GM19455 (cell line): ENCODE measurements around the gene VWA8.
"Not testable (repeated sequence)": the region's sequence is repeated elsewhere in the genome, so short reads cannot be mapped to it uniquely, and the experiment has no call there.

Experiments
- ATAC-seq: cut with Tn5 transposase; IDR thresholded peaks from one replicate; pipeline ENCODE4 v1.9.1; 2021; ENCODE audit not compliant: unreplicated experiment

Gene VWA8

DNA sequence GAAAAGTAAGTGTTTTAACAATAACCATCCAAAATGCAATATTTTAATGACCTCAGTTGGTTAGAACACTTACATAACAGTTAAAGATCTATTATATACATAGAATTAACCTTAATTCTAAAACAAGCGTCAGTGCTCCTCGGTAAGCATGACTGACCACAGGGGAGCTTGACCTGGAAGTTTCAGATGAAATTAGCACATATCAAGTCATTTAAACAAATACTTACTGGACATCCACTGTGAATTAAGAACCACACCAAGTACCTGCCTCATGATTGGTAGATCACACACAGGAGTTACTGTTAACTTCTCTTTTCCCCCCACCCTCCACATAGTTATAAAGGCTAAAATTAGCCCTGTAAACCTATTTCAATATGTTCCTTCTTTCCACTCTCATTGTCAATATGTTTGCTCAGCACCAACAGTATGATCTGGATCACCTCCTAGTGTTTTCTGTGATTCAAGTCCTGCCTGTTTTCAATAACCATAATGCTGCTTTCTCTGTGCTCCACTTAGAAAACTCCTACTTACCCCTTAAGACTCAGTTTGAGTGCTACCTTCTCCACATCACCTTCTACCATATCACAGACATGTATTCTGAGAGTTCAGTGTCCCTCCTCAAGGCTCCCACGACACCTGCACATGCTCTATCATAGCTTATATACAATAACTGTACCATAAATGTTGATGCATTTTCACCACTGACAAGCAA, 209.0 kb downstream of the VWA8 start:
- ATAC-seq, result no peak

DNA sequence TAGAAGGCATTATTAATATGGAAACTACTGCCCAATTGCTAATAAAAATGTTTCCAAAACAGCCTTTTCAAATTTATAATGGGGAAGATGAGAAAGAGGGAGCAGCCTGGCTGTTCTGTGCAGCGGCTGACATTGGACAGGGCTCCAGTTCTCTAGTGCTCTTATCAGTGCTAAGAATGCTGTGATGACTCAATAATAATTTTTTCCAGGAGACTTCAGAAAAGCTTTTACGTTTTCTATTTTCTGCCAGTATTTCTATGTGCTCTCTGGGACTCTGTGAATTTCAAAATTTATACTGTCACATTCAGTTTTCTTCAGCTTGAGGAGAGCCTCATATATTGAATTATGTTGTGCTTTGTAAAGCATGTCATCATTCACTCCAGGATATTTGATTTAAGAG, 209.6 kb downstream of the VWA8 start:
- no peak for ATAC-seq

GRCh38 chr13:41746259-41746658, 214.7 kb downstream of the VWA8 start:
- no peak for ATAC-seq

- not testable (repeated sequence) for ATAC-seq
Measured at GRCh38 chr13:41745496-41745895, 215.4 kb downstream of the VWA8 start.

GRCh38 chr13:41742917-41743552, 217.9 kb downstream of the VWA8 start:
- no peak for ATAC-seq

- ATAC-seq, result no peak
Measured at GRCh38 chr13:41740479-41740878, 220.4 kb downstream of the VWA8 start.

GRCh38 chr13:41722684-41723535, 238.0 kb downstream of the VWA8 start:
- ATAC-seq, result no peak

DNA sequence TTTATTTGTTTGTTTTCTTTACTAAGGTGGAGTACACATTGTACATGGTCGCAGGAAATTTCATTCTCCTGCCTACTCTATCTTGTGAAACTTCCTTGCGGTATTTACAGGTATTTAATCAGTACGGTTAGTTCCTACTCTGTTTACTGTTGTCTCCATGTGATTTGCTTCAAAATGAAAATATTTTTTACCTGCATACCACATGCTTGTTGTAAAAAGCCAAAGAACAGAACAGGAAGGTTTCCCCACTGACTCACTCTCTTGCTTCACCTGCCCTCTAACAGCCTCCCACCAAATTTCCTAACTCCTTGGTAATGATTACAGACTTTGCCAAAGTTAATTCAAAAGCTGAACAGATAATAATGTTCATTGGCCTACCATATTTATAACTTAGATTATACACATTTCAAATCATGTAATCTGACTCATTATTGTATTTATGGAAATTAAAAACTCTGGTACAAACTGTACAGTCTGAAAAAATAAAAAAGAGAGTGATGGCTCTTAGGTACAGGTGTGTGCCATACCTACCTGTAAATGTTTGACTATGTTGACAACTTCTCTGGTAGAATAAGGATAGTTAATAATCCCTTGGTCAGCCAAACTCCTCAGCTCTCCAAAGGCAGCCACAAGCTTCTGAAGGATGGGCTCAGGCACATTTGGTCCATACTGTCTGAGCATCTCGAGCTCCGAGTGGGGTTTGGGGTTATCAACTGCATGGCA, 239.9 kb downstream of the VWA8 start:
- no peak for ATAC-seq

GRCh38 chr13:41716236-41716635, 244.7 kb downstream of the VWA8 start:
- no peak for ATAC-seq

GRCh38 chr13:41713405-41713804, 247.5 kb downstream of the VWA8 start:
- no peak for ATAC-seq

- ATAC-seq, result no peak
Measured at GRCh38 chr13:41710771-41711170, 250.1 kb downstream of the VWA8 start.

- no peak for ATAC-seq
Measured at GRCh38 chr13:41709511-41709910, 251.4 kb downstream of the VWA8 start.

- no peak for ATAC-seq
Measured at GRCh38 chr13:41708713-41709112, 252.2 kb downstream of the VWA8 start.

GRCh38 chr13:41707194-41707821, 253.6 kb downstream of the VWA8 start:
- no peak for ATAC-seq

- no peak for ATAC-seq
Measured at GRCh38 chr13:41706152-41706551, 254.8 kb downstream of the VWA8 start.

DNA sequence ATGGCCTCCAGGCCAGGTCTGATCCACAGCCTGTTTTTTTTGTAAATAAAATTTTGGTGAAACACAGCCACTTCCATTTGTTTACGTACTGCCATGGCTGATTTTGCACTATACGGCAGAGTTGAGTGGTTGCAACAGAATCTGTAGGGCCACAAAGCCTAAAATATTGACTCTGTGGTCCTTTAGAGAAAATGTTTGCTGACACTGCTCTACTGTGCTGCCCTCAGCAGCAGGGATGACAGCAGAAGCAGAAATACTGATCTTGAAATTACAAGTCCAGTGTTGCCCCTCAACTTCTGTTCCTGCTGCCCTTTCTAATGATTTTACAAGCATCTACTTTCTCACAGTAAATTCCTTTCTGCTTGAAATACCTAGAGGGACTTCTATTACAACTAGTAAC, 258.4 kb downstream of the VWA8 start:
- no peak for ATAC-seq

GRCh38 chr13:41701676-41702075, 259.2 kb downstream of the VWA8 start:
- ATAC-seq, result no peak

DNA sequence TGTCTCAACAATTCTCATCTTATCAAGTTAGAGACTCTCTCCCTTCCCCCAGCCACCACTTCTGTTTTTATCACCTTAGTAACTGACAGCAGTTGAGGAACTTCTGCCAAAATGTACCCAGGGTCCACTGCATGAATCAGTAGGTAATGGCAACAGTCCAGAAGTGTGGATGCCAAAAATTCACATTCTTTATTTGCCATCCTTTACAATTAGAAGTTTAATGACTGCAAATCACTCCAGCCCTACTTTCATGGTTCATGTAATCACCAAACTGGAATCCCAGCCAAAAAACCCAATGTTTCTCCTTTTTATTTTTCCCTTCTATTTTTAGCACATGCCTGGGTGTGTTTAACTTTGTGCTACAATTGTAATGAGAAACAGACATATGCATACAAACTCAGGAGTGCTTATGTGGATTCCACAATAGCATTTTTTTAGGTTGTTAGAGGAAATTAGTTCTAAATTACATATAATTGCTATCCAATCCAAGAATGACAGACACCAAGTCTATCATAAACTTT, 260.1 kb downstream of the VWA8 start:
- no peak for ATAC-seq

- ATAC-seq, result no peak
Measured at GRCh38 chr13:41699759-41700158, 261.1 kb downstream of the VWA8 start.

DNA sequence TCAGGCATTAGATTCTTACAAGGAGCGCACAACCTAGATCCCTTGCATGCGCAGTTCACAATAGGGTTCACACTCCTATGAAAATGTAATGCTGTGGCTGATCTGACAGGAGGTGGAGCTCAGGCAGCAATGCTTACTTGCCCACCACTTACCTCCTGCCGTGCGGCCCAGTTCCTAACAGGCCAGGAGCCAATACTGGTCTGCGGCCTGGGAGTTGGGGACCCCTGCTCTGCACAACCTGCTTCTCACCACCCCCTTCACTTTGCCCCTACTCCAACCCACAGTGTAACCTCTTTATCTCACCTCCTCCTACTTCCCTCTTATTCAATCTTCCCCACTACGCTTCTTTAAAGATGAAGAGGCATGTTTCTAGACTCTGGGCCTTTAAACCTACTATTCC, 263.3 kb downstream of the VWA8 start:
- no peak for ATAC-seq
